Ovary (tissue), 3 donors: ENCODE results near the gene TRIM10.

Source experiments
- EP300 ChIP-seq: sonication (generic); formaldehyde crosslinking; IDR thresholded peaks from one replicate; pipeline ENCODE4 v1.6.1; 2017; ENCODE audit warnings: antibody characterized with exemption
- POLR2A ChIP-seq: fragments of 450-650 bp; IDR thresholded peaks from one replicate; pipeline ENCODE4 v1.6.1; 2017; ENCODE audit warnings: antibody characterized with exemption, mild to moderate bottlenecking, moderate library complexity
- TF ChIP-seq, protein P1 (sequence below), 3 donors: fragments of 450-650 bp in 2 of 3; fragments of 200-600 bp in 1 of 3; IDR thresholded peaks; one replicate each; pipeline versions ENCODE4 v1.5.1 to v1.8.0; 2016 to 2022; ENCODE audit warnings: antibody characterized with exemption in 3 of 3, mild to moderate bottlenecking in 1 of 3
- donor health status: DM: no; HTN: no; CAD: no.

- TF ChIP-seq, protein P1, sequence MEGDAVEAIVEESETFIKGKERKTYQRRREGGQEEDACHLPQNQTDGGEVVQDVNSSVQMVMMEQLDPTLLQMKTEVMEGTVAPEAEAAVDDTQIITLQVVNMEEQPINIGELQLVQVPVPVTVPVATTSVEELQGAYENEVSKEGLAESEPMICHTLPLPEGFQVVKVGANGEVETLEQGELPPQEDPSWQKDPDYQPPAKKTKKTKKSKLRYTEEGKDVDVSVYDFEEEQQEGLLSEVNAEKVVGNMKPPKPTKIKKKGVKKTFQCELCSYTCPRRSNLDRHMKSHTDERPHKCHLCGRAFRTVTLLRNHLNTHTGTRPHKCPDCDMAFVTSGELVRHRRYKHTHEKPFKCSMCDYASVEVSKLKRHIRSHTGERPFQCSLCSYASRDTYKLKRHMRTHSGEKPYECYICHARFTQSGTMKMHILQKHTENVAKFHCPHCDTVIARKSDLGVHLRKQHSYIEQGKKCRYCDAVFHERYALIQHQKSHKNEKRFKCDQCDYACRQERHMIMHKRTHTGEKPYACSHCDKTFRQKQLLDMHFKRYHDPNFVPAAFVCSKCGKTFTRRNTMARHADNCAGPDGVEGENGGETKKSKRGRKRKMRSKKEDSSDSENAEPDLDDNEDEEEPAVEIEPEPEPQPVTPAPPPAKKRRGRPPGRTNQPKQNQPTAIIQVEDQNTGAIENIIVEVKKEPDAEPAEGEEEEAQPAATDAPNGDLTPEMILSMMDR (IDR thresholded peaks at IDR 0.05), result no peak
- no peak for TF ChIP-seq EP300
- no peak for TF ChIP-seq POLR2A
These were observed 27.5 kb upstream of the TRIM10 start for GRCh38 chr6:30188541-30188940.
